Endothelial cell of umbilical vein (primary cell): ENCODE results near the gene ZNF274.

Experiments used
- CTCF ChIP-seq, 2 donors: IDR thresholded peaks; 1 replicate in 1 of 2; 2 replicates in 1 of 2; pipeline ENCODE4 v1.5.1; 2011; ENCODE audit warnings: low read length in 2 of 2, mild to moderate bottlenecking in 2 of 2, moderate library complexity in 2 of 2, control low read depth in 1 of 2, inconsistent platforms in 1 of 2, low read depth in 1 of 2; ENCODE audit not compliant: insufficient read depth in 1 of 2; ENCODE audit errors: extremely low read depth in 1 of 2
- GATA2 ChIP-seq: IDR thresholded peaks from 2 replicates; pipeline ENCODE4 v1.7.0; 2011; ENCODE audit warnings: low read depth, mild to moderate bottlenecking, moderate library complexity, mixed read lengths, low read length; ENCODE audit not compliant: insufficient read length, insufficient read depth

GRCh38 chr19:58154287-58154678 is 28.6 kb upstream of the ZNF274 start:
- TF ChIP-seq CTCF (IDR thresholded peaks at IDR 0.05; ENCODE audit: extremely low read depth in 1 of 2, insufficient read depth in 1 of 2, low read depth in 1 of 2, low read length in 2 of 2), result no peak
- TF ChIP-seq GATA2, result no peak
